SK-N-SH (cell line): ENCODE measurements around the gene HEPH. TPM values are rescaled to one million over a fixed set of nuclear protein-coding genes. Genes with fewer than 3 reads are reported as not detected.

Source experiments
- CTCF ChIA-PET: fragments of 300-600, 350-600 bp; formaldehyde crosslinking; extraction: SDS; loops from one replicate; lab custom pipeline; 2021; lab: Yijun Ruan, JAX
- POLR2A ChIA-PET: fragments of 350-600 bp; sonication (Branson Sonifier 250); formaldehyde crosslinking; extraction: SDS; loops from one replicate; lab custom pipeline; 2020; ENCODE audit warnings: antibody characterized with exemption, inconsistent platforms; lab: Yijun Ruan, JAX
- DNase-seq: peaks from one replicate; pipeline ENCODE4 v3.0.0; 2012
- H2AFZ ChIP-seq: fragments of 200-600 bp; sonication (generic); 2 replicates; pipeline ENCODE4 v1.8.1; 2016; ENCODE audit warnings: antibody characterized with exemption, mild to moderate bottlenecking, low read depth
- H3F3A ChIP-seq: fragments of 200-600 bp; sonication (generic); replicated peaks from 2 replicates; pipeline ENCODE3; 2016; ENCODE audit warnings: antibody characterized with exemption, mild to moderate bottlenecking; ENCODE audit not compliant: insufficient read depth
- H3K27ac ChIP-seq, 2 experiments: fragments of 200-500 bp in 1 of 2; fragments of 200-600 bp in 1 of 2; sonication (Bioruptor generic) in 1 of 2; sonication (generic), shearing (Covaris generic) in 1 of 2; 2 replicates each; pipeline versions ENCODE4 v1.5.1 to v1.6.1; 2014 to 2016; ENCODE audit warnings: low read depth in 2 of 2, inconsistent platforms in 1 of 2, low read length in 1 of 2, mild to moderate bottlenecking in 1 of 2, mixed read lengths in 1 of 2
- H3K27me3 ChIP-seq: fragments of 200-600 bp; sonication (generic), shearing (Covaris generic); 2 replicates; pipeline ENCODE4 v1.6.1; 2016; ENCODE audit warnings: mixed run types; ENCODE audit not compliant: insufficient read depth
- H3K36me3 ChIP-seq, 2 experiments: fragments of 200-500 bp in 1 of 2; fragments of 200-600 bp in 1 of 2; sonication (Bioruptor generic) in 1 of 2; sonication (generic) in 1 of 2; replicated peaks in 1 of 2; 2 replicates each; pipeline versions ENCODE3 to v1.5.1; 2014 to 2016; ENCODE audit warnings: low read length in 1 of 2, mild to moderate bottlenecking in 1 of 2; ENCODE audit not compliant: insufficient read depth in 2 of 2, control insufficient read depth in 1 of 2
- H3K4me1 ChIP-seq, 2 experiments: fragments of 200-500 bp in 1 of 2; fragments of 200-600 bp in 1 of 2; sonication (Bioruptor generic) in 1 of 2; sonication (generic), shearing (Covaris generic) in 1 of 2; 2 replicates each; pipeline versions ENCODE4 v1.5.1 to v1.6.1; 2014 to 2016; ENCODE audit warnings: low read depth in 1 of 2, low read length in 1 of 2, mixed run types in 1 of 2; ENCODE audit not compliant: insufficient read depth in 2 of 2, control insufficient read depth in 1 of 2
- H3K4me2 ChIP-seq: fragments of 200-600 bp; sonication (generic), shearing (Covaris generic); 2 replicates; pipeline ENCODE4 v1.6.1; 2017; ENCODE audit warnings: mixed run types
- H3K4me3 ChIP-seq, 2 experiments: fragments of 200-500 bp in 1 of 2; fragments of 200-600 bp in 1 of 2; sonication (Bioruptor generic) in 1 of 2; sonication (generic), shearing (Covaris generic) in 1 of 2; 2 replicates each; pipeline versions ENCODE4 v1.5.1 to v1.8.1; 2014 to 2016; ENCODE audit warnings: low read depth in 2 of 2, inconsistent platforms in 1 of 2, low read length in 1 of 2, mild to moderate bottlenecking in 1 of 2, mixed read lengths in 1 of 2, moderate library complexity in 1 of 2
- H3K79me2 ChIP-seq: fragments of 200-600 bp; sonication (generic); 2 replicates; pipeline ENCODE4 v1.8.1; 2017; ENCODE audit warnings: mild to moderate bottlenecking; ENCODE audit not compliant: insufficient read depth
- H3K9ac ChIP-seq: fragments of 200-600 bp; sonication (generic); 2 replicates; pipeline ENCODE4 v1.6.1; 2017; ENCODE audit warnings: mixed run types
- H3K9me2 ChIP-seq: fragments of 200-600 bp; sonication (generic); 2 replicates; pipeline ENCODE4 v1.6.1; 2017; ENCODE audit warnings: mixed run types
- H3K9me3 ChIP-seq: fragments of 200-600 bp; sonication (generic); 2 replicates; pipeline ENCODE4 v1.6.1; 2017; ENCODE audit warnings: mixed run types, mild to moderate bottlenecking, moderate library complexity
- H4K20me1 ChIP-seq: fragments of 200-600 bp; sonication (generic); 2 replicates; pipeline ENCODE4 v1.6.1; 2017; ENCODE audit warnings: mild to moderate bottlenecking, mixed run types; ENCODE audit not compliant: insufficient read depth
- CHD2 ChIP-seq: fragments of 150-350 bp; IDR thresholded peaks from 2 replicates; pipeline ENCODE4 v1.6.1; 2018; ENCODE audit warnings: low read length; ENCODE audit not compliant: partially characterized antibody
- CTCF ChIP-seq: fragments of 200-600 bp; sonication (generic); IDR thresholded peaks from 2 replicates; pipeline ENCODE4 v1.6.1; 2017; ENCODE audit warnings: antibody characterized with exemption, mild to moderate bottlenecking, moderate library complexity
- EZH2phosphoT487 ChIP-seq: fragments of 200-600 bp; sonication (generic); IDR thresholded peaks from 2 replicates; pipeline ENCODE4 v1.6.1; 2017; ENCODE audit warnings: low read depth, mixed run types, mild to moderate bottlenecking, antibody characterized with exemption, moderate library complexity, borderline replicate concordance
- FOXJ3 ChIP-seq: sonication (generic); formaldehyde crosslinking; IDR thresholded peaks from 2 replicates; pipeline ENCODE4 v1.5.1; 2020; ENCODE audit warnings: mild to moderate bottlenecking, missing genetic modification reagents
- JUND ChIP-seq: IDR thresholded peaks from 2 replicates; pipeline ENCODE4 v1.4.0; 2012
- MEF2A ChIP-seq: IDR thresholded peaks from 2 replicates; pipeline ENCODE4 v1.4.0; 2012; ENCODE audit warnings: low read depth, borderline replicate concordance
- POLR2AphosphoS5 ChIP-seq: IDR thresholded peaks from 2 replicates; pipeline ENCODE4 v1.6.1; 2012; ENCODE audit warnings: low read depth, low read length
- RAD21 ChIP-seq: IDR thresholded peaks from 2 replicates; pipeline ENCODE4 v1.6.1; 2012; ENCODE audit warnings: mild to moderate bottlenecking, low read length
- RFX5 ChIP-seq: IDR thresholded peaks from 2 replicates; pipeline ENCODE4 v1.6.1; 2012; ENCODE audit warnings: mild to moderate bottlenecking, improper control_type of control experiment, low read length
- RXRA ChIP-seq: IDR thresholded peaks from 2 replicates; pipeline ENCODE4 v1.4.0; 2012; ENCODE audit warnings: low read depth, mild to moderate bottlenecking, borderline replicate concordance
- TAF1 ChIP-seq: IDR thresholded peaks from 2 replicates; pipeline ENCODE4 v1.6.1; 2012; ENCODE audit warnings: low read depth, mild to moderate bottlenecking, low read length, moderate library complexity, borderline replicate concordance
- USF1 ChIP-seq: IDR thresholded peaks from 2 replicates; pipeline ENCODE4 v1.4.0; 2012; ENCODE audit warnings: low read depth, borderline replicate concordance
- YY1 ChIP-seq: IDR thresholded peaks from 2 replicates; pipeline ENCODE4 v1.4.0; 2012; ENCODE audit warnings: low read depth, mild to moderate bottlenecking
- ZBTB33 ChIP-seq: IDR thresholded peaks from 2 replicates; pipeline ENCODE4 v1.4.0; 2012; ENCODE audit warnings: low read depth, borderline replicate concordance
- WGBS: methylation state at CpG from one replicate; pipeline ENCODE4 v1.1.6; 2017; ENCODE audit warnings: low lambda C conversion rate; 5-methylcytosine and 5-hydroxymethylcytosine counted together
- polyA plus RNA-seq, 3 experiments: library from polyadenylated mRNA; depleted of rRNA; stranded (reverse); fragments of >200 nt; gene quantifications; 2 replicates each; pipeline ENCODE4 v1.2.3, GENCODE V29; 2012

The HEPH gene
- polyA plus RNA-seq, 1 of the 3 experiments (the other 2 are of a cell fraction): 8.6 TPM

- H3K79me2 ChIP-seq: no peaks in the 10 kb centered on the region
- H3K27ac ChIP-seq: no peak overlapping the region
- POLR2A ChIA-PET: no interaction called here
- WGBS: 8% methylated on average over 4 of the region's 4 CpGs
- H3K9me3 ChIP-seq: no peaks in the 10 kb centered on the region
- no peaks in the 10 kb centered on the region for H4K20me1 ChIP-seq
- no peak for DNase-seq
- H3K27me3 ChIP-seq: no peaks in the 10 kb centered on the region
- no peak overlapping the region for H3K4me3 ChIP-seq
- CTCF ChIA-PET: interaction anchor here (1.5 to 2.7 kb wide), 3 partner anchors 11 to 532 kb away, joined by 4 to 13 read pairs (median 8); no protein-coding TSS in a partner anchor
- no peak overlapping the region for H3K9ac ChIP-seq
- TF ChIP-seq JUND (no peak), RAD21 (no peak), CTCF (no peak), YY1 (no peak), POLR2AphosphoS5 (no peak), CHD2 (no peak), EZH2phosphoT487 (no peak), MEF2A (no peak), RFX5 (no peak), ZBTB33 (no peak), USF1 (no peak), RXRA (no peak), TAF1 (no peak), FOXJ3 (CRISPR knock-in tag) (no peak)
- no peak overlapping the region for H2AFZ ChIP-seq
- no peak overlapping the region for H3K4me2 ChIP-seq
- H3K9me2 ChIP-seq: no peaks in the 10 kb centered on the region
- H3K36me3 ChIP-seq: no peaks in the 10 kb centered on the region
- no peaks in the 10 kb centered on the region for H3F3A ChIP-seq
- H3K4me1 ChIP-seq: no peaks in the 10 kb centered on the region
Measured at GRCh38 chrX:66200050-66200664, 36.1 kb downstream of the HEPH start.
